ENCODE data around the gene ERBIN.
"Not testable (repeated sequence)": the region's sequence is repeated elsewhere in the genome, so short reads cannot be mapped to it uniquely, and the experiment has no call there.

The ERBIN gene

GRCh38 chr5:65926276-65926783 lies at the start of gene ERBIN:
TSS of gene ERBIN (plus strand) at chr5:65926575. CDS start at chr5:65992719, 66,144 bp downstream.
- Histone ChIP-seq H3K4me3 (IDR thresholded peaks at IDR 0.05; ENCODE audit: insufficient read depth, low read depth, low read length) (peak within 1 kb of the TSS; percentile 48), H3K79me2 (ENCODE audit: insufficient read depth, low read depth) (peaks cover 52% of the 10 kb centered on the region), H3K27ac (peak within 1 kb of the TSS; percentile 96), H2AFZ (ENCODE audit: low read depth) (peak within 1 kb of the TSS; percentile 88), H3K9ac (peak within 1 kb of the TSS; percentile 93), H3K36me3 (ENCODE audit: insufficient read depth) (no peaks in the 10 kb centered on the region), H3K4me1 (ENCODE audit: low read depth, poor library complexity, severe bottlenecking) (peaks cover 42% of the 10 kb centered on the region), H3K4me2 (peak within 1 kb of the TSS; percentile 87), H4K20me1 (ENCODE audit: insufficient read depth) (no peaks in the 10 kb centered on the region), H3K27me3 (ENCODE audit: insufficient read depth, low read depth) (no peaks in the 10 kb centered on the region)
- no peak for TF ChIP-seq CTCF (conservative IDR thresholded peaks at IDR 0.05; ENCODE audit: low read depth, low read length)

- TF ChIP-seq CTCF (conservative IDR thresholded peaks at IDR 0.05; ENCODE audit: low read depth, low read length), result no peak
- Histone ChIP-seq H3K27me3 (ENCODE audit: insufficient read depth, low read depth) (no peaks in the 10 kb centered on the region), H3K4me2 (no peak overlapping the region), H3K9ac (no peak overlapping the region), H2AFZ (ENCODE audit: low read depth) (no peak overlapping the region), H3K27ac (no peak overlapping the region), H3K4me3 (IDR thresholded peaks at IDR 0.05; ENCODE audit: insufficient read depth, low read depth, low read length) (no peak overlapping the region), H4K20me1 (ENCODE audit: insufficient read depth) (no peaks in the 10 kb centered on the region), H3K36me3 (ENCODE audit: insufficient read depth) (no peaks in the 10 kb centered on the region), H3K79me2 (ENCODE audit: insufficient read depth, low read depth) (no peaks in the 10 kb centered on the region), H3K4me1 (ENCODE audit: low read depth, poor library complexity, severe bottlenecking) (no peaks in the 10 kb centered on the region)
Measured at GRCh38 chr5:65876970-65877369, 49.4 kb upstream of the ERBIN start.

DNA sequence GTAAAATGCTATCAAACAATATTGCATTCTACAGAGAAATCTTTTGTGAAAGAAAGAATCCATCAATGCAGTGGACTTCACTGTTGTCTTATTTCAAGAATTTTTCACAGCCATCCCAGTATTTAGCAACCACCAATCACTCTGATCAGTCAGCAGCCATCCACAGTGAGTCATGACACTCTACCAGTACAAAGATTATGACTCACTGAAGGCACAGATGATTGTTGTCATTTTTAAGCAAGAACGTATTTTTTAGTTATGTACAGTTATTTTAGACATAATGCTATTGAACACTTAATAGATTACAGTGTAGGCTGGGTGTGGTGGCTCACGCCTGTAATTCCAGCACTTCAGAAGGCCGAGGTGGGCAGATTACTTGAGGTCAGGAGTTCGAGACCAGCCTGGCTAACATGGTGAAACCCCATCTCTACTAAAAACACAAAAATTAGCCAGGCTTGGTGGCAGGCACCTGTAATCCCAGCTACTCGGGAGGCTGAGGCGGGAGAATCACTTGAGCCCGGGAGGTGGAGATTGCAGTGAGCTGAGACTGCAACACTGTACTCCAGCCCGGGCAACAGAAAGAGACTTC lies 46.6 kb upstream of the ERBIN start:
- not testable (repeated sequence) for H2AFZ ChIP-seq (ENCODE audit: low read depth); H3K36me3 ChIP-seq (ENCODE audit: insufficient read depth); H3K4me2 ChIP-seq; H3K27me3 ChIP-seq (ENCODE audit: insufficient read depth, low read depth); H3K9ac ChIP-seq; H4K20me1 ChIP-seq (ENCODE audit: insufficient read depth); H3K4me1 ChIP-seq (ENCODE audit: low read depth, poor library complexity, severe bottlenecking); H3K4me3 ChIP-seq (IDR thresholded peaks at IDR 0.05; ENCODE audit: insufficient read depth, low read depth, low read length); H3K79me2 ChIP-seq (ENCODE audit: insufficient read depth, low read depth); H3K27ac ChIP-seq

DNA sequence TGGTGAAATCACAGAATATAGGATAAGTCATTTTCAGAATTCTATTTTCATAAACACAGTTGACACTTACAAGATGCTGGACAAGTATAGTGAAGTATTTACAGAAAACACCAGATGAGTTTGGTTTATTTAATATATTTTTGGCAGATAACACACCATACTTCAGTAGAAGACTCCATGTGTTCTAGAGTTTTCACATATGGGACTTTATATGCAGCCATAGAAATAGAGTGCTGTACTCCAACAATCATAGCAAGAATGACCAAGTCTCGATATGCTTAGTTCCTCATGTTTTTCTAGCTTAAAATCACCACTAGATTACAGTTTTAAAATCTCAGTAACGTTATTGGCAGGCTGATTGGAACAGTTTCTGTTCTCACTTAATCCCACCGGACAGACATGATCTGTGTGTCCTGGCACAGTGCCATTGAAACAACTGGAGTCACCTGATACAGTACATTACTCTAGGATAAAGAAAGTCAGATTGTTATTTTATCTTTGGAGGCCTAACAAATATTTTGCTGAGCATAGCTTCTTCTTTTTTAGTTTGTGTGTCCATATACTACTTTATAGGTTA lies 45.8 kb upstream of the ERBIN start:
- Histone ChIP-seq H3K4me2 (no peak overlapping the region), H2AFZ (ENCODE audit: low read depth) (no peak overlapping the region), H3K4me3 (IDR thresholded peaks at IDR 0.05; ENCODE audit: insufficient read depth, low read depth, low read length) (no peak overlapping the region), H3K79me2 (ENCODE audit: insufficient read depth, low read depth) (no peaks in the 10 kb centered on the region), H3K36me3 (ENCODE audit: insufficient read depth) (no peaks in the 10 kb centered on the region), H4K20me1 (ENCODE audit: insufficient read depth) (no peaks in the 10 kb centered on the region), H3K27ac (no peak overlapping the region), H3K9ac (no peak overlapping the region), H3K4me1 (ENCODE audit: low read depth, poor library complexity, severe bottlenecking) (no peaks in the 10 kb centered on the region), H3K27me3 (ENCODE audit: insufficient read depth, low read depth) (no peaks in the 10 kb centered on the region)
- TF ChIP-seq CTCF (conservative IDR thresholded peaks at IDR 0.05; ENCODE audit: low read depth, low read length), result no peak

- Histone ChIP-seq H3K79me2 (ENCODE audit: insufficient read depth, low read depth) (no peaks in the 10 kb centered on the region), H3K4me1 (ENCODE audit: low read depth, poor library complexity, severe bottlenecking) (no peaks in the 10 kb centered on the region), H3K27me3 (ENCODE audit: insufficient read depth, low read depth) (no peaks in the 10 kb centered on the region), H3K4me3 (IDR thresholded peaks at IDR 0.05; ENCODE audit: insufficient read depth, low read depth, low read length) (no peak overlapping the region), H4K20me1 (ENCODE audit: insufficient read depth) (no peaks in the 10 kb centered on the region), H3K9ac (no peak overlapping the region), H3K4me2 (no peak overlapping the region), H3K27ac (no peak overlapping the region), H2AFZ (ENCODE audit: low read depth) (no peak overlapping the region), H3K36me3 (ENCODE audit: insufficient read depth) (no peaks in the 10 kb centered on the region)
- no peak for TF ChIP-seq CTCF (conservative IDR thresholded peaks at IDR 0.05; ENCODE audit: low read depth, low read length)
Measured at GRCh38 chr5:65882278-65882677, 44.1 kb upstream of the ERBIN start.
